GM18951 (cell line): ENCODE results near the gene CLHC1.
A peak's percentile ranks its signal among the peaks of the same experiment; 100 is the strongest.
"Not testable (repeated sequence)": the region's sequence is repeated elsewhere in the genome, so short reads cannot be mapped to it uniquely, and the experiment has no call there.

Source experiments
- POLR2A ChIP-seq: IDR thresholded peaks from 4 replicates; pipeline ENCODE4 v1.6.1; 2011; ENCODE audit warnings: mild to moderate bottlenecking; ENCODE audit not compliant: insufficient read length, insufficient read depth; ENCODE audit errors: extremely low read depth
- in situ Hi-C: fragments of 300-500 bp; cut with MboI; formaldehyde crosslinking; loops from one replicate; pipeline ENCODE4 v1.12.0; 2022; ENCODE audit warnings: low sequenced_read_pairs, mixed read lengths, inconsistent platforms; ENCODE audit not compliant: unreplicated experiment

CLHC1 gene

GRCh38 chr2:55232084-55232862, at the start of gene CLHC1, which contains the start of gene RPS27A:
TSS of gene CLHC1 (minus strand) at chr2:55232293. CDS start at chr2:55222411, 9,882 bp downstream.
TSS of gene RPS27A (plus strand) at chr2:55232688. CDS start at chr2:55232825, 137 bp downstream.
- peak; percentile 89 for TF ChIP-seq POLR2A
- in situ Hi-C loops: no loop called here

- in situ Hi-C loops: not testable (repeated sequence)
Measured at GRCh38 chr2:55280851-55281546, 48.9 kb upstream of the CLHC1 start.

- in situ Hi-C loops: not testable (repeated sequence)
Measured at GRCh38 chr2:55279859-55280424, 47.8 kb upstream of the CLHC1 start.

- in situ Hi-C loops: not testable (repeated sequence)
Measured at GRCh38 chr2:55279214-55279835, 47.2 kb upstream of the CLHC1 start.

GRCh38 chr2:55277310-55277709, 45.2 kb upstream of the CLHC1 start:
- no peak for TF ChIP-seq POLR2A
- in situ Hi-C loops: no loop called here

GRCh38 chr2:55274346-55274745, 42.3 kb upstream of the CLHC1 start:
- in situ Hi-C loops: not testable (repeated sequence)

GRCh38 chr2:55269645-55269990, 37.5 kb upstream of the CLHC1 start:
- no peak for TF ChIP-seq POLR2A
- in situ Hi-C loops: no loop called here

- in situ Hi-C loops: no loop called here
- TF ChIP-seq POLR2A: peak; percentile 96
Measured at GRCh38 chr2:55268907-55269644, 37.0 kb upstream of the CLHC1 start, which contains the start of gene MTIF2. TSS of gene MTIF2 (minus strand) at chr2:55269231. CDS start at chr2:55263858, 5,373 bp downstream.

GRCh38 chr2:55268288-55268906, 36.3 kb upstream of the CLHC1 start:
- no peak for TF ChIP-seq POLR2A
- in situ Hi-C loops: no loop called here

- in situ Hi-C loops: not testable (repeated sequence)
Measured at GRCh38 chr2:55259586-55259985, 27.5 kb upstream of the CLHC1 start.

- no peak for TF ChIP-seq POLR2A
- in situ Hi-C loops: no loop called here
Measured at GRCh38 chr2:55252832-55253231, 20.7 kb upstream of the CLHC1 start.

- no peak for TF ChIP-seq POLR2A
- in situ Hi-C loops: no loop called here
Measured at GRCh38 chr2:55247025-55247424, 14.9 kb upstream of the CLHC1 start.

GRCh38 chr2:55245411-55245810, 13.3 kb upstream of the CLHC1 start:
- in situ Hi-C loops: no loop called here
- TF ChIP-seq POLR2A: no peak
